Bronchial epithelial cell (primary cell): ENCODE data around the gene DPF3. TPM values are rescaled to one million over a fixed set of nuclear protein-coding genes. Genes with fewer than 3 reads are reported as not detected.

Experiments
- DNase-seq: peaks from one replicate; pipeline ENCODE4 v3.0.0-alpha.2; 2010; ENCODE audit warnings: low read depth
- FAIRE-seq: peaks from 2 replicates; lab custom pipeline; 2011; peaks lifted over from hg19 to GRCh38; lab: Jason Lieb, UNC
- H3K27me3 ChIP-seq: 2 replicates; pipeline ENCODE4 v1.5.1; 2011; ENCODE audit warnings: low read length; ENCODE audit not compliant: control insufficient read depth, insufficient read depth
- H3K36me3 ChIP-seq: 2 replicates; pipeline ENCODE4 v1.5.1; 2011; ENCODE audit warnings: low read length; ENCODE audit not compliant: control insufficient read depth, insufficient read depth
- H3K4me3 ChIP-seq: 2 replicates; pipeline ENCODE4 v1.5.1; 2011; ENCODE audit warnings: mild to moderate bottlenecking, low read depth, low read length, control low read depth
- CTCF ChIP-seq: IDR thresholded peaks from 2 replicates; pipeline ENCODE4 v1.5.1; 2011; ENCODE audit warnings: mild to moderate bottlenecking, moderate library complexity, low read length, control low read depth, inconsistent platforms; ENCODE audit not compliant: insufficient read depth, severe bottlenecking
- total RNA-seq: library from RNA; depleted of rRNA; stranded (reverse); fragments of >200 nt; gene quantifications from 2 replicates; pipeline ENCODE4 v1.2.1, GENCODE V29; 2014

The DPF3 gene
- total RNA-seq, 1 donor from 2014 or later: not detected

GRCh38 chr14:72894323-72894622 lies 372 bp upstream of the DPF3 start:
- no peak for TF ChIP-seq CTCF
- peaks cover 13% of the 10 kb centered on the region for H3K27me3 ChIP-seq
- FAIRE-seq: no peak

GRCh38 chr14:72892879-72893635 lies 844 bp downstream of the DPF3 start:
- no peak for DNase-seq
- H3K36me3 ChIP-seq: no peaks in the 10 kb centered on the region
- H3K4me3 ChIP-seq: peak overlapping the region; percentile 60
- FAIRE-seq: no peak
- TF ChIP-seq CTCF: no peak
- H3K27me3 ChIP-seq: peaks cover 13% of the 10 kb centered on the region

More at GRCh38 chr14:72894323-72894622, 372 bp upstream of the DPF3 start:
- no peak for DNase-seq
- Histone ChIP-seq H3K4me3 (peak overlapping the region; percentile 60), H3K36me3 (no peaks in the 10 kb centered on the region)

- no peaks in the 10 kb centered on the region for H3K36me3 ChIP-seq
- DNase-seq: no peak
- no peak for TF ChIP-seq CTCF
- H3K27me3 ChIP-seq: peaks cover 13% of the 10 kb centered on the region
- no peak for FAIRE-seq
- peak overlapping the region; percentile 60 for H3K4me3 ChIP-seq
These were observed 1.6 kb downstream of the DPF3 start for GRCh38 chr14:72892103-72892878.

- no peaks in the 10 kb centered on the region for H3K36me3 ChIP-seq
- no peak for TF ChIP-seq CTCF
- FAIRE-seq (no peak), DNase-seq (no peak)
- H3K27me3 ChIP-seq: peaks cover 13% of the 10 kb centered on the region
- peak overlapping the region; percentile 60 for H3K4me3 ChIP-seq
These were observed 2.2 kb downstream of the DPF3 start for GRCh38 chr14:72891666-72892102.

GRCh38 chr14:72889366-72889765 lies 4.5 kb downstream of the DPF3 start:
- peaks cover 13% of the 10 kb centered on the region for H3K27me3 ChIP-seq
- H3K4me3 ChIP-seq: no peak overlapping the region
- FAIRE-seq (no peak), DNase-seq (no peak)
- H3K36me3 ChIP-seq: no peaks in the 10 kb centered on the region
- no peak for TF ChIP-seq CTCF
